Activated naive CD4-positive, alpha-beta T cell treated with anti-CD3 and anti-CD28 coated beads for 36 hours (primary cell): ENCODE data around the gene ACTR3C. TPM values are rescaled to one million over a fixed set of nuclear protein-coding genes. Genes with fewer than 3 reads are reported as not detected.
"Not testable (repeated sequence)": the region's sequence is repeated elsewhere in the genome, so short reads cannot be mapped to it uniquely, and the experiment has no call there.

Source experiments
- CTCF ChIA-PET: fragments of 350-600 bp; sonication (Branson Sonifier 250); formaldehyde crosslinking; loops from one replicate; lab custom pipeline; 2021; ENCODE audit warnings: antibody characterized with exemption; lab: Charles Lee
- DNase-seq: peaks from one replicate; pipeline ENCODE4 v3.0.0-alpha.2; 2020
- H3K27ac Mint-ChIP-seq: one replicate; pipeline ENCODE4 v1.8.0; 2021; ENCODE audit warnings: mild to moderate bottlenecking, mixed read lengths
- H3K27me3 Mint-ChIP-seq: one replicate; pipeline ENCODE4 v1.8.0; 2021; ENCODE audit warnings: low read depth, mixed read lengths
- H3K36me3 Mint-ChIP-seq: one replicate; pipeline ENCODE4 v1.8.0; 2021; ENCODE audit warnings: low read depth, mixed read lengths
- H3K4me1 Mint-ChIP-seq: one replicate; pipeline ENCODE4 v1.8.0; 2021; ENCODE audit warnings: low read depth, mixed read lengths
- H3K4me3 Mint-ChIP-seq: one replicate; pipeline ENCODE4 v1.8.0; 2021; ENCODE audit warnings: mild to moderate bottlenecking, moderate library complexity, mixed read lengths
- H3K9me3 Mint-ChIP-seq: one replicate; pipeline ENCODE4 v1.8.0; 2021; ENCODE audit warnings: mixed read lengths
- intact Hi-C: fragments of 100-400 bp; cut with micrococcal nuclease; formaldehyde crosslinking; loops from one replicate; pipeline ENCODE4 v1.15.1; 2023
- total RNA-seq, 2 experiments: library from RNA; stranded (reverse); gene quantifications; one replicate each; pipeline ENCODE4 v1.2.3, GENCODE V29; 2021

Gene ACTR3C
- total RNA-seq, 2 experiments from 2014 or later: 3.1 to 3.4 TPM

DNA sequence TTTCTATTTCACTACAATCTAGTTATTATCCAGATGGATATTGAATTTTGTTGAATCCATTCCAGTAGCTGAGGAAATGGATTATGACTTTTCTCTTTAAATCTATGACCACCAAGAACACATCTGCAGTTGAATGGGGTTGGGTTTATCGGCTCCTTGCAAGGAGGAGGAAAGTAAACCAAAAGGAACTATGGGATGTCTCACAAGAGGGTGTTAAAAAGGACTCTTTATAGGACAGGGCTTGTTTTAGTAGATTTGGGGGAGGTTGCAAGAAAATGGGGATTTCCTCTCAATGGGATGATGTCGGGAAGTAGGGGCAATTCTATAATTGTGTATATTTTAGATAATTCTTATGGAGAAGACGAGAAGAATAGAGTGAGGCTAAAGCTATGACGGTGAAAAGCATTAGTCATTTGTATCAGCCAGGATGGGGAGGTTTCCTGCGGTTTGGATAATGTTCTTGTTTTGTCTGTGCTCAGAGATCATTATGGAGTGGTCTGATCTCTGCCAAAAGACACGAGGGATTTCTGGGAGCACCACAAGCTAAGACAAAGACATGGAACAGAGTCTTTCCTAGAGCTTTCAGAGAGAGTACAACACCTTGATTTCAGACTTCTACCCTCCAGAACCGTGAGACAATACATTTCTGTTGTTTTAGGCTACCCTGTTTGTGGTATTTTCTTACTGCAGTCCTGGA is 5.4 kb downstream of the ACTR3C start:
- Mint-ChIP-seq H3K27ac (no peak overlapping the region), H3K36me3 (peaks cover 7% of the 10 kb centered on the region), H3K4me3 (no peak overlapping the region), H3K4me1 (peaks cover 25% of the 10 kb centered on the region), H3K27me3 (no peaks in the 10 kb centered on the region), H3K9me3 (no peaks in the 10 kb centered on the region)
- CTCF ChIA-PET: interaction anchor here (0.6 kb wide), 1 partner anchor 1255 kb away, joined by 3 read pairs; no protein-coding TSS in a partner anchor
- DNase-seq: no peak
- intact Hi-C loops: no loop called here

DNA sequence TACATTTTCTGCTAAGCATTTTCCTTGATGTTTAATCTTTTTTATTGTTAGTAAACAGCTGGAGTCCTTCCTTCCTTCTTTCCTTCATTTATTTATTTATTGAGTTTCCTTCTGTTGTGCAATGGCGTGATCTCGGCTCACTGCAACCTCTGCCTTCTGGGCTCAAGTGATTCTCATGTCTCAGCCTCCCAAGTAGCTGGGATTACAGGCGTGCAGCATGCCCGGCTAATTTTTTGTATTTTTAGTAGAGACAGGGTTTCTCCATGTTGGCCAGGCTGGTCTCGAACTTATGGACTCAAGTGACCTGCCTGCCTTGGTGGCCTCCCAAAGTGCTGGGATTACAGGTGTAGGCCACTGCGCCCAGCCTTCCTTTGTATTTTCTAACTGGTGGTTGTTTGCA is 6.4 kb downstream of the ACTR3C start:
- H3K27ac Mint-ChIP-seq, DNase-seq, H3K36me3 Mint-ChIP-seq, H3K9me3 Mint-ChIP-seq, H3K4me3 Mint-ChIP-seq, intact Hi-C loops, H3K27me3 Mint-ChIP-seq: not testable (repeated sequence)
- peaks cover 19% of the 10 kb centered on the region for H3K4me1 Mint-ChIP-seq
- CTCF ChIA-PET: interaction anchor here (0.6 kb wide), 1 partner anchor 1256 kb away, joined by 3 read pairs; no protein-coding TSS in a partner anchor

DNA sequence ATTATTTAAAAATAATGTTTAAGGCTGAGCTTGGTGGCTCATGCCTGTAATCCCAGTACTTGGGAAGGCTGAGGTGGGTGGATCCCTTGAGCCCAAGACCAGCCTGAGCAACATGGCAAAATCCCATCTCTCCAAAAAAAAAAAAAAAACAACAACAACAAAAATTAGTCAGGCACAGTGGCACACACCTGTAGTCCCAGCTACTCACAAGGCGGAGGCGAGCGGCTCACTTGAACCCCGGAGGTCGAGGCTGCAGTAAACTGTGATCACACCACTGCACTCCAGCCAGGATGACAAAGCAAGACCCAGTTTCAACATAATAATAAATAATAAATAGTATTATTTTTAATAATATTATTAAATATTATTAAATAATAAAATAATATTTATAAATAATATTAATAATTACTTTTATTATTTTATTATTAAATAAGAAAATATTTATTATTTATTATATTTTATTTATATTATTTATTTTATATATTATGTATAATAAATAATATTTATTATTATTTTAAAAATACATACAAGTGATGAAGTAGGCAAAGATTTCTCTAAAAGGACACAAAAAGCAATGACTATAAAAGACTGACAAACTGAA is 8.6 kb downstream of the ACTR3C start:
- CTCF ChIA-PET: interaction anchor here (0.6 kb wide), 1 partner anchor 38 kb away, joined by 5 read pairs; no protein-coding TSS in a partner anchor
- DNase-seq: no peak
- no peaks in the 10 kb centered on the region for H3K4me1 Mint-ChIP-seq
- intact Hi-C loops: no loop called here
- H3K27me3 Mint-ChIP-seq: no peaks in the 10 kb centered on the region
- no peak overlapping the region for H3K27ac Mint-ChIP-seq
- H3K4me3 Mint-ChIP-seq: no peak overlapping the region
- no peaks in the 10 kb centered on the region for H3K36me3 Mint-ChIP-seq
- H3K9me3 Mint-ChIP-seq: no peaks in the 10 kb centered on the region

DNA sequence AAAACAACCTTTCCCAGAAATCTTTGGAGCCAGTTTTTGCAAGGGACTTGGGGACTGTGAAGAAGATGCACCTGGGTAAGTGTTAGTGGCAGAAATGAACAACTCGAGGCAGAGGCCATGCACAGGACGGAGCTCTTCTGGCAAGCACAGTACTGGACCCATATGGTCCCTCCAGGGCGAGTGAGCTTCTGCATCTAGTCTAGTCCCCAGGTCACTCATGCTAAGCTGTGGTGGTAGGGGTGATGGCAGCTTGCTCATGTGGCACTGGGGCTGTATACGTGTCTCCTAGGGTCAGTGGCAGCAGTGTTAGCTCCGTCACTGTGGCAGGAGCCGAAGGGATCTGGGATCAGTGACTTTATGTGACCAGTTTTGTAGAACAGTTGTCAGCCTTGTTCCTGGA is 9.5 kb downstream of the ACTR3C start:
- no peaks in the 10 kb centered on the region for H3K27me3 Mint-ChIP-seq
- H3K9me3 Mint-ChIP-seq: no peaks in the 10 kb centered on the region
- CTCF ChIA-PET: no interaction called here
- H3K27ac Mint-ChIP-seq: no peak overlapping the region
- no peak for DNase-seq
- no peaks in the 10 kb centered on the region for H3K4me1 Mint-ChIP-seq
- no peaks in the 10 kb centered on the region for H3K36me3 Mint-ChIP-seq
- H3K4me3 Mint-ChIP-seq: no peak overlapping the region
- intact Hi-C loops: no loop called here

DNA sequence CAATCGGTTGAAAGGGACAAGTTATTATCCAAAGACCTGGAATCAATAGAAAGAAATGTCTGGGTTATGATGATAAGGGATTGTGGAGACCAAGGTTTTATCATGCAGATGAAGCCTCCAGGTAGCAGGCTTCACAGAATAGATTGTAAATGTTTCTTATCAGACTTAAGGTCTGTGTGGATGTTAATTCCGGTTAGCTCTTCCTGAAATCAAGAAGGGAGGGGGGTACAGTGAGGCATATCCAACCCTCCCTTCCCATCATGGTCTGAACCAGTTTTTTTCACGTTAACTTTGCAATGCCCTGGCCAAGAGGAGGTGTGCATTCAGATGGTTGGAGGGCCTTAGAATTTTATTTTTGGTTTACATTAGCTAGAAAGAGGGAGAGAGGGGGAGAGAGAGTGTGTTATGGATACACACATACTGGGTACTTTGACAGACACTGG is 10.0 kb downstream of the ACTR3C start:
- intact Hi-C loops: no loop called here

DNA sequence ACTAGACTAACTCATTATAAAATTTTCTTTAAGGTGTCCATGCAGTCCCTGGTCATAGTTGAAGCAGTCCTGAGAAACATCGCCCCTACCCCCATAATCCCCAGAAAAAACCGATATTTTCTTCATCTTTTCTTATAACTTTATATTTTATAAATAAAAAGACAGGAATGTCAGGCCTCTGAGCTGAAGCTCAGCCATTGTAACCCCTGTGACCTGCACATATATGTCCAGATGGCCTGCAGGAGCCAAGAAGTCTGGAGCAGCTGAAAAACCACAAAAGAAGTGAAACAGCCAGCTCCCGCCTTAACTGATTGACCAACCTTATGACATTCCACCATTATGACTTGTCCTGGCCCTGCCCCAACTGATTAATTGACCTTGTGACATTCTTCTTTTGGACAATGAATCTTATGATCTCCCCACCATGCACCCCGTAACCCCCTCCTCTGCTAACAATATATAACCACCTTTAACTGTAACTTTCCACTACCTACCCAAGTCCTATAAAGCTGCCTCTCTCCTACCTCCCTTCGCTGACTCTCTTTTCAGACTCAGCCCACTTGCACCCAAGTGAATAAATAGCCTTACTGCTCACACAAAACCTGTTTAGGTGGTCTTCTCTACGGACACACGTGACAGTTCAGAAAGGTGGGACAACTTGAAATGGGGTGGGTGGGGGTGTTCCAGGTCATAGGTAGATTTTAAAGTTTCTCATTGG is 10.5 kb downstream of the ACTR3C start:
- CTCF ChIA-PET, H3K27me3 Mint-ChIP-seq: not testable (repeated sequence)

More for the DNA sequence above, 10.0 kb downstream of the ACTR3C start:
- no peak for DNase-seq
- Mint-ChIP-seq H3K4me3 (no peak overlapping the region), H3K36me3 (no peaks in the 10 kb centered on the region), H3K4me1 (peaks cover 2% of the 10 kb centered on the region), H3K27me3 (no peaks in the 10 kb centered on the region), H3K27ac (no peak overlapping the region), H3K9me3 (no peaks in the 10 kb centered on the region)
- CTCF ChIA-PET: no interaction called here

DNA sequence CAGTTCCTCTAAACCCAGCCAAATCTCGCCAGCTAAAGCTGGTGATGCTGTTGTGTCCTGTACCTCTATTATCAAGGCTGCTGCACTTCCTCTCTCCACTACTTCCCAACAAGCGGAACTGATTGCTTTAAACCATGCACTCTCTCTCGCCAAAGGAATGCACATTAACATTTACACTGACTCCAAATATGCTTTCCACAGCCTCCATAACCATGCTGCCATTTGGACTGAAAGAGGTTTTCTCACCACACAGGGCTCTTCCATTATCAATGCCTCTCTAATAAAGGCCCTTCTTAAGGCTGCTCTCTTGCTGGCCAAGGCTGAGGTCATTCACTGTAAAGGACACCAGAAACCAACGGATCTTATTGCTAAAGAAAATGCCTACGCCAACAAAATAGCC is 11.6 kb downstream of the ACTR3C start:
- Mint-ChIP-seq H3K36me3 (no peaks in the 10 kb centered on the region), H3K9me3 (no peaks in the 10 kb centered on the region), H3K27me3 (no peaks in the 10 kb centered on the region), H3K27ac (no peak overlapping the region), H3K4me1 (peaks cover 2% of the 10 kb centered on the region), H3K4me3 (no peak overlapping the region)
- intact Hi-C loops: no loop called here
- no peak for DNase-seq
- CTCF ChIA-PET: no interaction called here

More for the DNA sequence above, 10.5 kb downstream of the ACTR3C start:
- H3K4me1 Mint-ChIP-seq, H3K4me3 Mint-ChIP-seq, intact Hi-C loops, H3K27ac Mint-ChIP-seq, DNase-seq, H3K9me3 Mint-ChIP-seq, H3K36me3 Mint-ChIP-seq: not testable (repeated sequence)

DNA sequence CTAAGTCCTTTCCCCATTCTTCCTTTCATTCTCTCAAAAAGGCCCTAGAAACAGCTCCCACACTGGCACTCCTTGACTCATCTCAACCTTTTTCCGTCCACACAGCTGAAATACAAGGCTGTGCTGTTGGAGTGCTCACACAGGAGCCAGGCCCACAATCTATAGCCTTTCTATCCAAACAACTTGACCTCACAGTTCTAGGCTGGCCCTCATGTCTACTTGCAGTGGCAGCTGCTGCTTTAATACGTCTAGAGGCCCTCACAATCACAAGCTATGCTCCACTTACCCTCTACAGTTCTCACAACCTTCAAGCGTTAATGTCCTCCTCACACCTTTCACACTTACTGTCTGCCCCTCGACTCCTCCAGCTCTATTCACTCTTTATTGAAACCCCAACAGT is 12.2 kb downstream of the ACTR3C start:
- no peak for DNase-seq
- Mint-ChIP-seq H3K9me3 (no peaks in the 10 kb centered on the region), H3K36me3 (no peaks in the 10 kb centered on the region), H3K4me1 (peaks cover 2% of the 10 kb centered on the region), H3K27ac (no peak overlapping the region), H3K4me3 (no peak overlapping the region), H3K27me3 (no peaks in the 10 kb centered on the region)
- CTCF ChIA-PET: no interaction called here
- intact Hi-C loops: no loop called here

DNA sequence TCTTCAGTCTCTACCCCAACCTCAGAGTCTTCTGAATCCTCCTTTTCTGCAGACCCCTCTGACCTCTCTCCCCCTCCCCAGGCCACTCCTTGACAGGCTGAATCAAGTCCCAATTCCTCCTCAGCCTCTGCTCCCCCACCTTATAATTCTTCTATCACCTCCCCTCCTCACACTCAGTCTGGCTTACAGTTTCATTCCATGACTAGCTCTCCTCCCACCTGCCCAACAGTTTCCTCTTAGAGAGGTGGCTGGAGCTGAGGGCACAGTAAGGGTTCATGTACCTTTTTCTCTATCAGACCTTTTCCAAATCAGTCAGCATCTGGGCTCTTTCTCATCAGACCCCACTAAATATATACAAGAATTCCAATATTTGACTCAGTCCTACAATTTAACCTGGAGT is 14.8 kb downstream of the ACTR3C start:
- Mint-ChIP-seq H3K27me3 (no peaks in the 10 kb centered on the region), H3K36me3 (no peaks in the 10 kb centered on the region), H3K4me1 (peaks cover 4% of the 10 kb centered on the region), H3K9me3 (no peaks in the 10 kb centered on the region), H3K27ac (no peak overlapping the region), H3K4me3 (no peak overlapping the region)
- intact Hi-C loops: no loop called here
- CTCF ChIA-PET: no interaction called here
- DNase-seq: no peak

DNA sequence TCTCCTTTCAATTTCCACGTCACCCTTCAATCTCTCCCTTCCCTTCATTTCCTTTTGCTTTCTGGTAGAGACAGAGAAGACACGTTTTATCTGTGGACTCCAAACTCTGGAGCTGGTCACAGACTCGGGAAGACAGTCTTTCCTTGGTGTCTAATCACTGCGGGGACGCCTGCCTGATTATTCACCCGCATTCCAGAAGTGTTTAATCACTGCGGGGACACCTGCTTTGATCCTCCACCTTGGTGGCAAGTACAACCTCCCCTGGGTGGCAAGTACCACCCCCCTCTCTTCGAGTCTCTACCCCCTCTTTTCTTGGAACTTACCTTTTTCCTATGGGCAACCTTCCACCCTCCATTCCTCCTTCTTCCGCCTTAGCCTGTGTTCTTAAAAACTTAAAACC is 15.4 kb downstream of the ACTR3C start:
- no peaks in the 10 kb centered on the region for H3K27me3 Mint-ChIP-seq
- no peak overlapping the region for H3K27ac Mint-ChIP-seq
- peaks cover 4% of the 10 kb centered on the region for H3K4me1 Mint-ChIP-seq
- intact Hi-C loops: no loop called here
- CTCF ChIA-PET: no interaction called here
- no peaks in the 10 kb centered on the region for H3K36me3 Mint-ChIP-seq
- no peak for DNase-seq
- no peaks in the 10 kb centered on the region for H3K9me3 Mint-ChIP-seq
- no peak overlapping the region for H3K4me3 Mint-ChIP-seq

DNA sequence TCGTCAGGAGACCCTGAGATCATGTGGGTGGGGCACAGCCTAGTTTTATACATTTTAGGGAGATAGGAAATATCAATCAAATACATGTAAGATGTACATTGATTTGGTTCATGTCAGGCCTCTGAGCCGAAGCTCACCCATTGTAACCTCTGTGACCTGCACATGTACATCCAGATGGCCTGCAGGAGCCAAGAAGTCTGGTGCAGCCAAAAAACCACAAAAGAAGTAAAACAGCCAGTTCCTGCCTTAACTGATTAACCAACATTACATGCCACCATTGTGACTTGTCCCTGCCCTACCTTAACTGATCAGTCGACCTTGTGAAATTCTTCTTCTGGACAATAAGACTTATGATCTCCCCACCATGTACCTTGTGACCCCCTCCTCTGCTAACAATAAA is 16.2 kb downstream of the ACTR3C start:
- CTCF ChIA-PET: no interaction called here
- intact Hi-C loops: no loop called here

DNA sequence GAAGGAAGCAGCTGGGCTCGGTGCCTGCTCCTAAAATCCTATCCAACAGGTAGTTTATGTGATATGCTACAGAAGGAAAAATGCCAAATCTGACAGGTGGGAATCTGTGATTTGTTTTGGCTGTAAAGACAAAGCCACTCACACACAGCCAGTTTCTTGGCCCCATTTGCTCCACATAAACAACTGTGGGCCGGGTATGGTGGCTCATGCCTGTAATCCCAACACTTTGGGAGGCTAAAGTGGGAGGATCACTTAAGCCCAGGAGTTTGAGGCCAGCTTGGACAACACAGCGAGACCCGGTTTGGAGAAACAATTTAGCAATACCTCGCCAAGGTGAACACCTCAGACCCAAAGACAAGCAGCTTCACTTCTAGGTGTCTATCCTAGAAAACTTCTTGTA is 17.0 kb downstream of the ACTR3C start:
- CTCF ChIA-PET: interaction anchor here (0.7 kb wide), 1 partner anchor 114 kb away, joined by 3 read pairs; no protein-coding TSS in a partner anchor
- H3K4me3 Mint-ChIP-seq, intact Hi-C loops, H3K27ac Mint-ChIP-seq, H3K36me3 Mint-ChIP-seq, H3K4me1 Mint-ChIP-seq, DNase-seq, H3K9me3 Mint-ChIP-seq, H3K27me3 Mint-ChIP-seq: not testable (repeated sequence)

More for the DNA sequence above, 16.2 kb downstream of the ACTR3C start:
- H3K27me3 Mint-ChIP-seq: no peaks in the 10 kb centered on the region
- H3K36me3 Mint-ChIP-seq: no peaks in the 10 kb centered on the region
- H3K27ac Mint-ChIP-seq: no peak overlapping the region
- H3K4me1 Mint-ChIP-seq: peaks cover 4% of the 10 kb centered on the region
- no peak for DNase-seq
- H3K9me3 Mint-ChIP-seq: no peaks in the 10 kb centered on the region
- H3K4me3 Mint-ChIP-seq: no peak overlapping the region
